ENCODE results near the gene GGACT. TPM values are rescaled to one million over a fixed set of nuclear protein-coding genes. Genes with fewer than 3 reads are reported as not detected.
A peak's percentile ranks its signal among the peaks of the same experiment; 100 is the strongest.

Gene GGACT
- total and polyA plus RNA-seq, 4 experiments from 2014 or later, result 4.4 to 9.6 (median 7.2) TPM

GRCh38 chr13:100559886-100560285, 28.7 kb downstream of the GGACT start:
- Histone ChIP-seq H3K27me3 (ENCODE audit: insufficient read depth, low read length) (no peaks in the 10 kb centered on the region), H3K36me3 (ENCODE audit: insufficient read depth, low read length) (no peaks in the 10 kb centered on the region), H3K4me3 (ENCODE audit: low read length in 2 of 2) (no peak overlapping the region), H3K4me1 (ENCODE audit: insufficient read depth, low read length) (no peaks in the 10 kb centered on the region), H3K27ac (ENCODE audit: low read depth, low read length) (no peak overlapping the region), H3K9me3 (ENCODE audit: control insufficient read depth in 1 of 2, low read length in 2 of 2) (no peaks in the 10 kb centered on the region)
- Mint-ChIP-seq H3K27me3 (no peaks in the 10 kb centered on the region), H3K4me3 (no peak overlapping the region), H3K27ac (no peak overlapping the region), H3K4me1 (peaks cover 0 to 3% (median under 1%) of the 10 kb centered on the region in 4 donors), H3K9me3 (no peaks in the 10 kb centered on the region), H3K36me3 (peaks cover 0 to 14% of the 10 kb centered on the region in 2 donors)
- no peak for DNase-seq
- CTCF ChIA-PET (ENCODE audit: partially characterized antibody), result interaction anchor here (1.4 to 3.8 kb wide), 2 partner anchors 9 to 13 kb away, joined by 4 to 35 read pairs; no protein-coding TSS in a partner anchor
- POLR2A ChIA-PET (ENCODE audit: partially characterized antibody), result no interaction called here
- intact Hi-C loops (cut with micrococcal nuclease), result no loop called here

GRCh38 chr13:100552755-100553154, 35.8 kb downstream of the GGACT start:
- CTCF ChIA-PET (ENCODE audit: partially characterized antibody), result no interaction called here
- POLR2A ChIA-PET (ENCODE audit: partially characterized antibody), result no interaction called here
- Mint-ChIP-seq H3K4me3 (no peak overlapping the region), H3K36me3 (peaks cover 0 to 16% of the 10 kb centered on the region in 2 donors), H3K27me3 (no peaks in the 10 kb centered on the region), H3K9me3 (peaks cover 0 to 4% (median 0%) of the 10 kb centered on the region in 8 donors), H3K27ac (no peak overlapping the region), H3K4me1 (no peaks in the 10 kb centered on the region)
- no peaks in the 10 kb centered on the region for H3K36me3 ChIP-seq (ENCODE audit: insufficient read depth, low read length)
- intact Hi-C loops (cut with micrococcal nuclease), result no loop called here
- no peaks in the 10 kb centered on the region for H3K9me3 ChIP-seq (ENCODE audit: control insufficient read depth in 1 of 2, low read length in 2 of 2)
- H3K4me3 ChIP-seq (ENCODE audit: low read length in 2 of 2), result no peak overlapping the region
- H3K27me3 ChIP-seq (ENCODE audit: insufficient read depth, low read length), result no peaks in the 10 kb centered on the region
- H3K4me1 ChIP-seq (ENCODE audit: insufficient read depth, low read length), result no peaks in the 10 kb centered on the region
- no peak overlapping the region for H3K27ac ChIP-seq (ENCODE audit: low read depth, low read length)
- DNase-seq, result no peak

GRCh38 chr13:100549316-100549715, 39.3 kb downstream of the GGACT start:
- peaks cover 0 to 6% of the 10 kb centered on the region in 2 donors for H3K36me3 Mint-ChIP-seq
- no peak for DNase-seq
- Histone ChIP-seq H3K4me1 (ENCODE audit: insufficient read depth, low read length) (no peaks in the 10 kb centered on the region), H3K36me3 (ENCODE audit: insufficient read depth, low read length) (no peaks in the 10 kb centered on the region), H3K27ac (ENCODE audit: low read depth, low read length) (no peak overlapping the region), H3K27me3 (ENCODE audit: insufficient read depth, low read length) (no peaks in the 10 kb centered on the region), H3K9me3 (ENCODE audit: control insufficient read depth in 1 of 2, low read length in 2 of 2) (no peaks in the 10 kb centered on the region), H3K4me3 (ENCODE audit: low read length in 2 of 2) (no peak overlapping the region)
- CTCF ChIA-PET (ENCODE audit: partially characterized antibody), result interaction anchor here (1.4 kb wide), 1 partner anchor 894 kb away, joined by 3 read pairs; no protein-coding TSS in a partner anchor
- H3K27ac Mint-ChIP-seq, result no peak overlapping the region
- POLR2A ChIA-PET (ENCODE audit: partially characterized antibody), result no interaction called here
- no peaks in the 10 kb centered on the region for H3K4me1 Mint-ChIP-seq
- intact Hi-C loops (cut with micrococcal nuclease), result no loop called here
- H3K4me3 Mint-ChIP-seq, result no peak overlapping the region
- no peaks in the 10 kb centered on the region for H3K9me3 Mint-ChIP-seq
- H3K27me3 Mint-ChIP-seq, result no peaks in the 10 kb centered on the region

DNA sequence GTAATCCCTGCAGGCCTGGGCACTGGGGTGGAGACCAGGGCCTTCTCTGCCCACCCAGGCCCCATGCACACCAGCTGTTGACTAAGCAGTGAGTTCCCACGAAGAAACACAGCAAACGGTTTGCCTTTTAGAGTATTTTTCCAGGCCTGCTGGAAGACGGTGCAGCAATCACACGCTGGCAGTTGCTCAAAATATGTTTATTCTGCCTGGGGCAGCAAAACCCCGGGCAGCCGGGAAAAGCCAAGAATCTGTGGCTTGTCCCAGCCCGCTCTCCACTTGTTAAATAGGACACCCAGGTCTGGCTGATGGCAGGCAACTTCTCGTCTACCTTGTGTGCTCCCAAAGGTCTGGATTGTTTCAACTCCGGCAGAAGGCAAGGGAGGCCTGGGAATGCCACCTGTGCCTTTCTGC, 40.8 kb downstream of the GGACT start:
- peaks cover 2 to 3% (median 2%) of the 10 kb centered on the region in 4 donors for H3K4me1 Mint-ChIP-seq
- H3K4me1 ChIP-seq (ENCODE audit: insufficient read depth, low read length), result peaks cover under 1% of the 10 kb centered on the region
- H3K9me3 Mint-ChIP-seq, result no peaks in the 10 kb centered on the region
- H3K27me3 ChIP-seq (ENCODE audit: insufficient read depth, low read length), result no peaks in the 10 kb centered on the region
- no peak overlapping the region for H3K27ac ChIP-seq (ENCODE audit: low read depth, low read length)
- H3K4me3 Mint-ChIP-seq, result peak overlapping the region in 1 of 8 donors; percentile 20
- H3K27ac Mint-ChIP-seq, result no peak overlapping the region
- H3K9me3 ChIP-seq (ENCODE audit: control insufficient read depth in 1 of 2, low read length in 2 of 2), result no peaks in the 10 kb centered on the region
- intact Hi-C loops (cut with micrococcal nuclease), result no loop called here
- no peaks in the 10 kb centered on the region for H3K36me3 ChIP-seq (ENCODE audit: insufficient read depth, low read length)
- H3K4me3 ChIP-seq (ENCODE audit: low read length in 2 of 2), result no peak overlapping the region
- ChIA-PET POLR2A (ENCODE audit: partially characterized antibody) (no interaction called here), CTCF (ENCODE audit: partially characterized antibody) (no interaction called here)
- peaks cover 0 to 1% of the 10 kb centered on the region in 2 donors for H3K36me3 Mint-ChIP-seq
- no peaks in the 10 kb centered on the region for H3K27me3 Mint-ChIP-seq
- no peak for DNase-seq

DNA sequence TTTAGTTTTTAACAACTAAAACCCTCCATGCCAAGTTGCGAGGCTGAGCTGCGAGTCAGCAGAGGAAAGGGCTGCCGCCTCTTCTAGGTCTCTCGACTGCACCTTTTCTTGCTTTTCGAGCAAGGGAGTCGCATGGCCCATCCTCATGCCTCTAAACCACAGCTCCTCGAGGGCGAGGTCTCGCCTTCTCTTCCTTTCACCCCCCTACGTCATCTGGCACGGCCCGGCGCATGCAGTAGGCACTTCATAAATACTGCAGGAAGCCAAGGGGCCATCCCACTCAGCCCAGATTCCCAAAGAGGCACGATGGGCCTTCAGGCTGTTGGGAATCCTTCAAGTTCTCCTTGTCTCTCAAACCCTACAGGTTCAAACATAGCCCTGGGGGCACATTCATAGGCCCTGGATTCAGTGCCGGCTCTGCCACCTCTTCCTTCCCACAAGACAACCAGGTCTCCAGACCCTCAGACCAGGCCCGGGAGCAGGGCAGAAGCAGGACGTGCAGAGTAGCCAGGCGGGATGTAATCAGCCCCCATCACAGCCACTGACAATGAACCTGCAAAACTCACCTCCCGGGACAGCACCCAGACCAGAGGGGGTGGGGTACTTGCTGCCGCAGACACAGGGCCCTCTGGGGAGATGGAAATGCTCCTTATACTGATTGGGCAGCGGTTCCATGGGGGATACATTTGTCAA, 41.7 kb downstream of the GGACT start:
- intact Hi-C loops (cut with micrococcal nuclease), result no loop called here
- Histone ChIP-seq H3K4me1 (ENCODE audit: insufficient read depth, low read length) (peaks cover 5% of the 10 kb centered on the region), H3K9me3 (ENCODE audit: control insufficient read depth in 1 of 2, low read length in 2 of 2) (no peaks in the 10 kb centered on the region), H3K4me3 (ENCODE audit: low read length in 2 of 2) (no peak overlapping the region), H3K36me3 (ENCODE audit: insufficient read depth, low read length) (no peaks in the 10 kb centered on the region), H3K27ac (ENCODE audit: low read depth, low read length) (no peak overlapping the region), H3K27me3 (ENCODE audit: insufficient read depth, low read length) (no peaks in the 10 kb centered on the region)
- H3K4me1 Mint-ChIP-seq, result peaks cover 3 to 11% (median 6%) of the 10 kb centered on the region in 4 donors
- H3K9me3 Mint-ChIP-seq, result no peaks in the 10 kb centered on the region
- no peak for DNase-seq
- CTCF ChIA-PET (ENCODE audit: partially characterized antibody), result no interaction called here
- no peak overlapping the region for H3K4me3 Mint-ChIP-seq
- H3K27ac Mint-ChIP-seq, result no peak overlapping the region
- H3K27me3 Mint-ChIP-seq, result no peaks in the 10 kb centered on the region
- POLR2A ChIA-PET (ENCODE audit: partially characterized antibody), result no interaction called here
- H3K36me3 Mint-ChIP-seq, result peaks cover 0 to 2% of the 10 kb centered on the region in 2 donors

- Mint-ChIP-seq H3K4me3 (no peak overlapping the region), H3K4me1 (peaks cover 3 to 18% (median 9%) of the 10 kb centered on the region in 4 donors), H3K27me3 (no peaks in the 10 kb centered on the region), H3K27ac (no peak overlapping the region), H3K36me3 (peaks cover under 1 to 2% of the 10 kb centered on the region in 2 donors), H3K9me3 (no peaks in the 10 kb centered on the region)
- Histone ChIP-seq H3K27me3 (ENCODE audit: insufficient read depth, low read length) (no peaks in the 10 kb centered on the region), H3K27ac (ENCODE audit: low read depth, low read length) (no peak overlapping the region), H3K36me3 (ENCODE audit: insufficient read depth, low read length) (no peaks in the 10 kb centered on the region), H3K4me3 (ENCODE audit: low read length in 2 of 2) (no peak overlapping the region), H3K4me1 (ENCODE audit: insufficient read depth, low read length) (peaks cover 5% of the 10 kb centered on the region), H3K9me3 (ENCODE audit: control insufficient read depth in 1 of 2, low read length in 2 of 2) (no peaks in the 10 kb centered on the region)
- DNase-seq, result no peak
- POLR2A ChIA-PET (ENCODE audit: partially characterized antibody), result no interaction called here
- CTCF ChIA-PET (ENCODE audit: partially characterized antibody), result interaction anchor here (1.7 kb wide), 1 partner anchor 27 kb away, joined by 4 read pairs; no protein-coding TSS in a partner anchor
- intact Hi-C loops (cut with micrococcal nuclease), result no loop called here
Observed at GRCh38 chr13:100545684-100546061, 42.9 kb downstream of the GGACT start.

- H3K9me3 Mint-ChIP-seq, result no peaks in the 10 kb centered on the region
- intact Hi-C loops (cut with micrococcal nuclease), result no loop called here
- peaks cover 5% of the 10 kb centered on the region for H3K4me1 ChIP-seq (ENCODE audit: insufficient read depth, low read length)
- ChIA-PET CTCF (ENCODE audit: partially characterized antibody) (interaction anchor here (1.7 kb wide), 1 partner anchor 28 kb away, joined by 4 read pairs; no protein-coding TSS in a partner anchor), POLR2A (ENCODE audit: partially characterized antibody) (no interaction called here)
- H3K27ac ChIP-seq (ENCODE audit: low read depth, low read length), result no peak overlapping the region
- H3K27ac Mint-ChIP-seq, result peak overlapping the region in 1 of 7 donors; percentile 79
- no peak for DNase-seq
- H3K4me3 ChIP-seq (ENCODE audit: low read length in 2 of 2), result no peak overlapping the region
- H3K27me3 ChIP-seq (ENCODE audit: insufficient read depth, low read length), result no peaks in the 10 kb centered on the region
- H3K27me3 Mint-ChIP-seq, result no peaks in the 10 kb centered on the region
- no peaks in the 10 kb centered on the region for H3K9me3 ChIP-seq (ENCODE audit: control insufficient read depth in 1 of 2, low read length in 2 of 2)
- H3K4me3 Mint-ChIP-seq, result no peak overlapping the region
- no peaks in the 10 kb centered on the region for H3K36me3 ChIP-seq (ENCODE audit: insufficient read depth, low read length)
- peaks cover 2 to 6% of the 10 kb centered on the region in 2 donors for H3K36me3 Mint-ChIP-seq
- peaks cover 3 to 18% (median 9%) of the 10 kb centered on the region in 4 donors for H3K4me1 Mint-ChIP-seq
Observed at GRCh38 chr13:100544866-100545683, 43.5 kb downstream of the GGACT start.

Data from CD4-positive, alpha-beta memory T cell (primary cell).